HEK293 (cell line): ENCODE data around the gene CEBPA.
A peak's percentile ranks its signal among the peaks of the same experiment; 100 is the strongest.

ENCODE experiments used
- GLIS2 ChIP-seq: fragments of 450-650 bp; formaldehyde crosslinking; IDR thresholded peaks from 2 replicates; pipeline ENCODE4 v1.5.1; 2016; ENCODE audit warnings: missing biosample characterization, missing genetic modification characterization
- HOXA7 ChIP-seq: sonication (generic); formaldehyde crosslinking; IDR thresholded peaks from 2 replicates; pipeline ENCODE4 v1.8.1; 2022; ENCODE audit warnings: missing genetic modification reagents, borderline replicate concordance
- MYNN ChIP-seq: fragments of 450-650 bp; formaldehyde crosslinking; IDR thresholded peaks from 2 replicates; pipeline ENCODE4 v1.5.1; 2016; ENCODE audit warnings: missing biosample characterization, missing genetic modification characterization, borderline replicate concordance
- OSR2 ChIP-seq: fragments of 450-650 bp; formaldehyde crosslinking; IDR thresholded peaks from 2 replicates; pipeline ENCODE4 v1.5.1; 2016; ENCODE audit warnings: missing biosample characterization, missing genetic modification characterization
- SALL2 ChIP-seq: fragments of 450-650 bp; formaldehyde crosslinking; IDR thresholded peaks from 2 replicates; pipeline ENCODE4 v1.5.0; 2017; ENCODE audit warnings: missing biosample characterization, mild to moderate bottlenecking, missing genetic modification characterization, borderline replicate concordance
- YY2 ChIP-seq: fragments of 450-650 bp; formaldehyde crosslinking; IDR thresholded peaks from 2 replicates; pipeline ENCODE4 v1.5.1; 2016; ENCODE audit warnings: missing biosample characterization, missing genetic modification characterization
- ZBTB21 ChIP-seq: fragments of 450-650 bp; formaldehyde crosslinking; IDR thresholded peaks from 2 replicates; pipeline ENCODE4 v1.5.1; 2017; ENCODE audit warnings: missing biosample characterization, missing genetic modification characterization
- ZBTB48 ChIP-seq: fragments of 450-650 bp; formaldehyde crosslinking; IDR thresholded peaks from 2 replicates; pipeline ENCODE4 v1.5.1; 2016; ENCODE audit warnings: missing biosample characterization, missing genetic modification characterization
- ZFP41 ChIP-seq: fragments of 450-650 bp; formaldehyde crosslinking; IDR thresholded peaks from 2 replicates; pipeline ENCODE4 v1.5.1; 2016; ENCODE audit warnings: missing biosample characterization, missing genetic modification characterization, borderline replicate concordance
- ZNF112 ChIP-seq: fragments of 450-650 bp; formaldehyde crosslinking; IDR thresholded peaks from 2 replicates; pipeline ENCODE4 v1.5.0; 2017; ENCODE audit warnings: missing biosample characterization, missing genetic modification characterization
- ZNF155 ChIP-seq: fragments of 450-650 bp; formaldehyde crosslinking; IDR thresholded peaks from 2 replicates; pipeline ENCODE4 v1.5.1; 2016; ENCODE audit warnings: missing biosample characterization, missing genetic modification characterization
- ZNF184 ChIP-seq: fragments of 450-650 bp; IDR thresholded peaks from 2 replicates; pipeline ENCODE4 v1.5.1; 2018; ENCODE audit warnings: missing biosample characterization, mild to moderate bottlenecking, missing genetic modification characterization
- ZNF19 ChIP-seq: fragments of 450-650 bp; formaldehyde crosslinking; IDR thresholded peaks from 2 replicates; pipeline ENCODE4; 2016; ENCODE audit warnings: missing biosample characterization, missing genetic modification characterization, low read depth
- ZNF211 ChIP-seq: fragments of 450-650 bp; formaldehyde crosslinking; IDR thresholded peaks from 2 replicates; pipeline ENCODE4 v1.5.1; 2016; ENCODE audit warnings: low read depth, missing biosample characterization, missing genetic modification characterization
- ZNF214 ChIP-seq: fragments of 450-650 bp; formaldehyde crosslinking; IDR thresholded peaks from 2 replicates; pipeline ENCODE4 v1.5.1; 2017; ENCODE audit warnings: missing biosample characterization, mild to moderate bottlenecking, missing genetic modification characterization, borderline replicate concordance
- ZNF366 ChIP-seq: fragments of 450-650 bp; formaldehyde crosslinking; conservative IDR thresholded peaks from 2 replicates; pipeline ENCODE4 v1.5.1; 2016; ENCODE audit warnings: missing biosample characterization, missing genetic modification characterization
- ZNF391 ChIP-seq: fragments of 450-650 bp; formaldehyde crosslinking; IDR thresholded peaks from 2 replicates; pipeline ENCODE4 v1.5.1; 2016; ENCODE audit warnings: low read depth, missing biosample characterization, missing genetic modification characterization, borderline replicate concordance
- ZNF394 ChIP-seq: fragments of 450-650 bp; formaldehyde crosslinking; IDR thresholded peaks from 2 replicates; pipeline ENCODE4 v1.5.1; 2016; ENCODE audit warnings: missing biosample characterization, missing genetic modification characterization, mild to moderate bottlenecking, moderate library complexity, borderline replicate concordance
- ZNF510 ChIP-seq: fragments of 450-650 bp; formaldehyde crosslinking; IDR thresholded peaks from 2 replicates; pipeline ENCODE4 v1.5.1; 2018; ENCODE audit warnings: mild to moderate bottlenecking, missing genetic modification characterization, missing biosample characterization; ENCODE audit not compliant: insufficient replicate concordance
- ZNF544 ChIP-seq: fragments of 450-650 bp; formaldehyde crosslinking; IDR thresholded peaks from 2 replicates; pipeline ENCODE4 v1.5.0; 2017; ENCODE audit warnings: missing biosample characterization, missing genetic modification characterization
- ZNF560 ChIP-seq: fragments of 450-650 bp; formaldehyde crosslinking; IDR thresholded peaks from 2 replicates; pipeline ENCODE4 v1.5.1; 2017; ENCODE audit warnings: missing biosample characterization, missing genetic modification characterization, borderline replicate concordance
- ZNF596 ChIP-seq: fragments of 450-650 bp; IDR thresholded peaks from 2 replicates; pipeline ENCODE4 v1.5.0; 2018; ENCODE audit warnings: missing biosample characterization, mild to moderate bottlenecking, missing genetic modification characterization, moderate library complexity
- ZNF610 ChIP-seq: fragments of 450-650 bp; formaldehyde crosslinking; IDR thresholded peaks from 2 replicates; pipeline ENCODE4 v1.5.1; 2016; ENCODE audit warnings: missing biosample characterization, missing genetic modification characterization, borderline replicate concordance
- ZNF76 ChIP-seq: fragments of 450-650 bp; formaldehyde crosslinking; IDR thresholded peaks from 2 replicates; pipeline ENCODE4; 2016; ENCODE audit warnings: low read depth, missing biosample characterization, missing genetic modification characterization, borderline replicate concordance
- ZNF768 ChIP-seq: fragments of 450-650 bp; formaldehyde crosslinking; IDR thresholded peaks from 2 replicates; pipeline ENCODE4 v1.5.1; 2018; ENCODE audit warnings: missing biosample characterization, mild to moderate bottlenecking, missing genetic modification characterization
- ZSCAN23 ChIP-seq: fragments of 450-650 bp; formaldehyde crosslinking; IDR thresholded peaks from 2 replicates; pipeline ENCODE4 v1.5.1; 2016; ENCODE audit warnings: missing biosample characterization, missing genetic modification characterization
- TF ChIP-seq, protein P1 (sequence below): fragments of 450-650 bp; formaldehyde crosslinking; IDR thresholded peaks from 2 replicates; pipeline ENCODE4 v1.5.1; 2017; ENCODE audit warnings: missing biosample characterization, mild to moderate bottlenecking, missing genetic modification characterization, moderate library complexity
- TF ChIP-seq, protein P2 (sequence below): fragments of 450-650 bp; formaldehyde crosslinking; IDR thresholded peaks from 2 replicates; pipeline ENCODE4 v1.5.1; 2016; ENCODE audit warnings: missing biosample characterization, missing genetic modification characterization, borderline replicate concordance
- TF ChIP-seq, protein P3 (sequence below): fragments of 450-650 bp; formaldehyde crosslinking; IDR thresholded peaks from 2 replicates; pipeline ENCODE4 v1.5.1; 2016; ENCODE audit warnings: missing biosample characterization, missing genetic modification characterization, borderline replicate concordance

CEBPA gene

DNA sequence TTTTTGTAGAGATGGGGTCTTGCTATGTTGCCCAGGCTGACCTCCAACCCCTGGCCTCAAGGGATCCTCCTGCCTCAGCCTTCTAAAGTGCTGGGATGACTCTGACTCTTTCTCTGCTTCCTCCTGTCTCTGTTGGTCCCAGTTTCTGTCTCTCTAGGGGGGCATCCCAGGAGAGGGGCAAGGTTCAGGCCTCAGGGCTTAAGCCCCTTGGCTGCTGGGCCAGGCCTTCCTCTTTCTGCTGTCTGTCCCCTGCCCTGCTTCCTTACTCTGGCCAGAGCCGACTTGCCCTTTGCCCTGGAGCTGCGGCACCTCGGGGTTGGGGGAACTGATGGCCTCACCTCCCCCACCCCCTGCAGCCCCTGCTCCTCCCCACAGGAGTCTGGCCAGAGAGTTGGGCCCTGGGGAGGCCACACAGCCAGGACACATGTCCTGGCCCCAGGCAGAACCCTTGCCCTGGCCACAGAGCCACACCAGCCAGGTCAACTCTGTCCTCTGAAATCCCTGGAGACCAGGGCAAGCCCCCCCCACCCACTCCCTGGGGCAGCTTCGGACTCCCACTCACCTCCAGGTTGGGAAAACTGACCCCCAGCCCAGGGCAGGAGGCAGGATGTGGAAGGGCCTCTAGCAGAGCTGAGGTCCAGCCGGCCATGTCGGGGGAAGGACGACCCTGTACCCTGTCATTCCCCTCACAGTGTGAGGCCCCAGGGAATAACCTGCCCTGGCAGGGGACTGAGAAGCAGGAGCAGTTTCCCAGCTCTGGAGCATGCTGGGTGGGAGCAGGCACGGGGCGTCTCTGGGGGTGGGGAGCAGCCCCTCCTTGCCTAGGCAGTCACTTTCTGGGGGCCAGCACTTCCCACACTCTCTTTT is 23.7 kb downstream of the CEBPA start (continued):
- no peak for TF ChIP-seq ZNF112 (tag by site-specific recombination)
- TF ChIP-seq YY2 (tag by site-specific recombination): no peak
- no peak for TF ChIP-seq ZNF155 (tag by site-specific recombination)
- no peak for TF ChIP-seq ZNF391 (tag by site-specific recombination)
- no peak for TF ChIP-seq ZNF596 (tag by site-specific recombination)
- TF ChIP-seq ZNF366 (tag by site-specific recombination): 0 out of 2 replicates have a peak, but pooled peaks have one; percentile 29
- no peak for TF ChIP-seq ZNF544 (tag by site-specific recombination)
- TF ChIP-seq, protein P1, sequence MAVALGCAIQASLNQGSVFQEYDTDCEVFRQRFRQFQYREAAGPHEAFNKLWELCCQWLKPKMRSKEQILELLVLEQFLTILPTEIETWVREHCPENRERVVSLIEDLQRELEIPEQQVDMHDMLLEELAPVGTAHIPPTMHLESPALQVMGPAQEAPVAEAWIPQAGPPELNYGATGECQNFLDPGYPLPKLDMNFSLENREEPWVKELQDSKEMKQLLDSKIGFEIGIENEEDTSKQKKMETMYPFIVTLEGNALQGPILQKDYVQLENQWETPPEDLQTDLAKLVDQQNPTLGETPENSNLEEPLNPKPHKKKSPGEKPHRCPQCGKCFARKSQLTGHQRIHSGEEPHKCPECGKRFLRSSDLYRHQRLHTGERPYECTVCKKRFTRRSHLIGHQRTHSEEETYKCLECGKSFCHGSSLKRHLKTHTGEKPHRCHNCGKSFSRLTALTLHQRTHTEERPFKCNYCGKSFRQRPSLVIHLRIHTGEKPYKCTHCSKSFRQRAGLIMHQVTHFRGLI (tag by site-specific recombination): no peak
- no peak for TF ChIP-seq SALL2 (tag by site-specific recombination)
- TF ChIP-seq, protein P2, sequence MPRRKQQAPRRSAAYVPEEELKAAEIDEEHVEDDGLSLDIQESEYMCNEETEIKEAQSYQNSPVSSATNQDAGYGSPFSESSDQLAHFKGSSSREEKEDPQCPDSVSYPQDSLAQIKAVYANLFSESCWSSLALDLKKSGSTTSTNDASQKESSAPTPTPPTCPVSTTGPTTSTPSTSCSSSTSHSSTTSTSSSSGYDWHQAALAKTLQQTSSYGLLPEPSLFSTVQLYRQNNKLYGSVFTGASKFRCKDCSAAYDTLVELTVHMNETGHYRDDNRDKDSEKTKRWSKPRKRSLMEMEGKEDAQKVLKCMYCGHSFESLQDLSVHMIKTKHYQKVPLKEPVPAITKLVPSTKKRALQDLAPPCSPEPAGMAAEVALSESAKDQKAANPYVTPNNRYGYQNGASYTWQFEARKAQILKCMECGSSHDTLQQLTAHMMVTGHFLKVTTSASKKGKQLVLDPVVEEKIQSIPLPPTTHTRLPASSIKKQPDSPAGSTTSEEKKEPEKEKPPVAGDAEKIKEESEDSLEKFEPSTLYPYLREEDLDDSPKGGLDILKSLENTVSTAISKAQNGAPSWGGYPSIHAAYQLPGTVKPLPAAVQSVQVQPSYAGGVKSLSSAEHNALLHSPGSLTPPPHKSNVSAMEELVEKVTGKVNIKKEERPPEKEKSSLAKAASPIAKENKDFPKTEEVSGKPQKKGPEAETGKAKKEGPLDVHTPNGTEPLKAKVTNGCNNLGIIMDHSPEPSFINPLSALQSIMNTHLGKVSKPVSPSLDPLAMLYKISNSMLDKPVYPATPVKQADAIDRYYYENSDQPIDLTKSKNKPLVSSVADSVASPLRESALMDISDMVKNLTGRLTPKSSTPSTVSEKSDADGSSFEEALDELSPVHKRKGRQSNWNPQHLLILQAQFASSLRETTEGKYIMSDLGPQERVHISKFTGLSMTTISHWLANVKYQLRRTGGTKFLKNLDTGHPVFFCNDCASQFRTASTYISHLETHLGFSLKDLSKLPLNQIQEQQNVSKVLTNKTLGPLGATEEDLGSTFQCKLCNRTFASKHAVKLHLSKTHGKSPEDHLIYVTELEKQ (tag by site-specific recombination): no peak
- TF ChIP-seq, protein P3, sequence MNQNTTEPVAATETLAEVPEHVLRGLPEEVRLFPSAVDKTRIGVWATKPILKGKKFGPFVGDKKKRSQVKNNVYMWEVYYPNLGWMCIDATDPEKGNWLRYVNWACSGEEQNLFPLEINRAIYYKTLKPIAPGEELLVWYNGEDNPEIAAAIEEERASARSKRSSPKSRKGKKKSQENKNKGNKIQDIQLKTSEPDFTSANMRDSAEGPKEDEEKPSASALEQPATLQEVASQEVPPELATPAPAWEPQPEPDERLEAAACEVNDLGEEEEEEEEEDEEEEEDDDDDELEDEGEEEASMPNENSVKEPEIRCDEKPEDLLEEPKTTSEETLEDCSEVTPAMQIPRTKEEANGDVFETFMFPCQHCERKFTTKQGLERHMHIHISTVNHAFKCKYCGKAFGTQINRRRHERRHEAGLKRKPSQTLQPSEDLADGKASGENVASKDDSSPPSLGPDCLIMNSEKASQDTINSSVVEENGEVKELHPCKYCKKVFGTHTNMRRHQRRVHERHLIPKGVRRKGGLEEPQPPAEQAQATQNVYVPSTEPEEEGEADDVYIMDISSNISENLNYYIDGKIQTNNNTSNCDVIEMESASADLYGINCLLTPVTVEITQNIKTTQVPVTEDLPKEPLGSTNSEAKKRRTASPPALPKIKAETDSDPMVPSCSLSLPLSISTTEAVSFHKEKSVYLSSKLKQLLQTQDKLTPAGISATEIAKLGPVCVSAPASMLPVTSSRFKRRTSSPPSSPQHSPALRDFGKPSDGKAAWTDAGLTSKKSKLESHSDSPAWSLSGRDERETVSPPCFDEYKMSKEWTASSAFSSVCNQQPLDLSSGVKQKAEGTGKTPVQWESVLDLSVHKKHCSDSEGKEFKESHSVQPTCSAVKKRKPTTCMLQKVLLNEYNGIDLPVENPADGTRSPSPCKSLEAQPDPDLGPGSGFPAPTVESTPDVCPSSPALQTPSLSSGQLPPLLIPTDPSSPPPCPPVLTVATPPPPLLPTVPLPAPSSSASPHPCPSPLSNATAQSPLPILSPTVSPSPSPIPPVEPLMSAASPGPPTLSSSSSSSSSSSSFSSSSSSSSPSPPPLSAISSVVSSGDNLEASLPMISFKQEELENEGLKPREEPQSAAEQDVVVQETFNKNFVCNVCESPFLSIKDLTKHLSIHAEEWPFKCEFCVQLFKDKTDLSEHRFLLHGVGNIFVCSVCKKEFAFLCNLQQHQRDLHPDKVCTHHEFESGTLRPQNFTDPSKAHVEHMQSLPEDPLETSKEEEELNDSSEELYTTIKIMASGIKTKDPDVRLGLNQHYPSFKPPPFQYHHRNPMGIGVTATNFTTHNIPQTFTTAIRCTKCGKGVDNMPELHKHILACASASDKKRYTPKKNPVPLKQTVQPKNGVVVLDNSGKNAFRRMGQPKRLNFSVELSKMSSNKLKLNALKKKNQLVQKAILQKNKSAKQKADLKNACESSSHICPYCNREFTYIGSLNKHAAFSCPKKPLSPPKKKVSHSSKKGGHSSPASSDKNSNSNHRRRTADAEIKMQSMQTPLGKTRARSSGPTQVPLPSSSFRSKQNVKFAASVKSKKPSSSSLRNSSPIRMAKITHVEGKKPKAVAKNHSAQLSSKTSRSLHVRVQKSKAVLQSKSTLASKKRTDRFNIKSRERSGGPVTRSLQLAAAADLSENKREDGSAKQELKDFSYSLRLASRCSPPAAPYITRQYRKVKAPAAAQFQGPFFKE (tag by site-specific recombination): no peak
- TF ChIP-seq ZNF214 (tag by site-specific recombination): no peak
- no peak for TF ChIP-seq ZNF76 (tag by site-specific recombination)
- TF ChIP-seq ZFP41 (tag by site-specific recombination): no peak
- no peak for TF ChIP-seq ZNF560
- TF ChIP-seq OSR2: no peak
- TF ChIP-seq ZNF510 (tag by site-specific recombination): no peak
- no peak for TF ChIP-seq ZNF211 (tag by site-specific recombination)
- TF ChIP-seq ZSCAN23: no peak
- TF ChIP-seq ZBTB48 (tag by site-specific recombination): peak; percentile 70; the same call in 1 of the 2 replicates
- TF ChIP-seq ZNF768 (tag by site-specific recombination): no peak
- no peak for TF ChIP-seq ZBTB21 (tag by site-specific recombination)
- no peak for TF ChIP-seq ZNF610 (tag by site-specific recombination)
- no peak for TF ChIP-seq HOXA7
- TF ChIP-seq ZNF394: no peak
- no peak for TF ChIP-seq ZNF19 (tag by site-specific recombination)
- TF ChIP-seq ZNF184 (tag by site-specific recombination): no peak
- TF ChIP-seq GLIS2 (tag by site-specific recombination): peak; percentile 46; the same call in 1 of the 2 replicates
- TF ChIP-seq MYNN (tag by site-specific recombination): no peak
